Progenitor cell of endocrine pancreas (in vitro differentiated cells): Measurements from ENCODE around the gene GLO1. TPM values are rescaled to one million over a fixed set of nuclear protein-coding genes. Genes with fewer than 3 reads are reported as not detected.
A peak's percentile ranks its signal among the peaks of the same experiment; 100 is the strongest.

Source experiments
- DNase-seq: peaks from one replicate; pipeline ENCODE4 v3.0.0; 2021; ENCODE audit warnings: low spot score; ENCODE audit not compliant: unreplicated experiment
- H3K27ac Mint-ChIP-seq: 2 replicates; pipeline ENCODE4 v1.8.0; 2021; ENCODE audit warnings: mild to moderate bottlenecking, moderate library complexity, mixed read lengths
- H3K27me3 Mint-ChIP-seq: 2 replicates; pipeline ENCODE4 v1.8.0; 2021; ENCODE audit warnings: mixed read lengths
- H3K36me3 Mint-ChIP-seq: 2 replicates; pipeline ENCODE4 v1.8.0; 2022; ENCODE audit warnings: mixed read lengths; ENCODE audit not compliant: insufficient read depth
- H3K4me1 Mint-ChIP-seq: 2 replicates; pipeline ENCODE4 v1.8.0; 2021; ENCODE audit warnings: low read depth, mixed read lengths
- H3K4me3 Mint-ChIP-seq: 2 replicates; pipeline ENCODE4 v1.8.0; 2021; ENCODE audit warnings: low read depth, mild to moderate bottlenecking, moderate library complexity, mixed read lengths
- H3K9me3 Mint-ChIP-seq: 2 replicates; pipeline ENCODE4 v1.8.0; 2021; ENCODE audit warnings: low read depth, mixed read lengths
- CTCF ChIP-seq: fragments of 200-600 bp; sonication (generic); IDR thresholded peaks from one replicate; pipeline ENCODE4 v1.5.0; 2021; ENCODE audit warnings: antibody characterized with exemption, mild to moderate bottlenecking; ENCODE audit not compliant: unreplicated experiment
- total RNA-seq: library from RNA; stranded (reverse); gene quantifications from 2 replicates; pipeline ENCODE4 v1.2.1, GENCODE V29; 2021

The GLO1 gene
- total RNA-seq, 1 donor from 2014 or later = 97.9 TPM

DNA sequence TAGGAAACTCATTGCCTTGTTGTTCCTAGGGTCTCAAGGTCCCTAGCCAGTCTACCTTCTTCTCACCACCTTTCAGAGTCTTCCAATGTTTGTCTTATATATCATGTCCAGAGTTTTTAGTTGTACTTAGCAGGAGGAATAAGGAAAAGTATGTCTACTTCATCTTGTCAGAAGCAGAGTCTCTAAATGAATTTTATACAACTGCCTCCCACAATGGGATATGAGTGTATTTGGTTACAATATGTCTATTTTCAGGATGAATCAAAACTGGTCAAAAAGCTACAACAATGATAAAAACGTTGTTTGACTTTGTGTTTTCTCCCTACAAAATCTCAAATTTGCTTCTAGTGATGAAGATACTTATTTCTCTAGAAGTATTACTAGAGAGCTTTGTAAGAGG, 7.0 kb downstream of the GLO1 start:
- Mint-ChIP-seq H3K36me3 (peaks cover 30% of the 10 kb centered on the region), H3K4me3 (no peak overlapping the region), H3K27me3 (no peaks in the 10 kb centered on the region), H3K9me3 (peaks cover 14% of the 10 kb centered on the region), H3K27ac (no peak overlapping the region), H3K4me1 (no peaks in the 10 kb centered on the region)
- DNase-seq = no peak
- no peak for TF ChIP-seq CTCF

DNA sequence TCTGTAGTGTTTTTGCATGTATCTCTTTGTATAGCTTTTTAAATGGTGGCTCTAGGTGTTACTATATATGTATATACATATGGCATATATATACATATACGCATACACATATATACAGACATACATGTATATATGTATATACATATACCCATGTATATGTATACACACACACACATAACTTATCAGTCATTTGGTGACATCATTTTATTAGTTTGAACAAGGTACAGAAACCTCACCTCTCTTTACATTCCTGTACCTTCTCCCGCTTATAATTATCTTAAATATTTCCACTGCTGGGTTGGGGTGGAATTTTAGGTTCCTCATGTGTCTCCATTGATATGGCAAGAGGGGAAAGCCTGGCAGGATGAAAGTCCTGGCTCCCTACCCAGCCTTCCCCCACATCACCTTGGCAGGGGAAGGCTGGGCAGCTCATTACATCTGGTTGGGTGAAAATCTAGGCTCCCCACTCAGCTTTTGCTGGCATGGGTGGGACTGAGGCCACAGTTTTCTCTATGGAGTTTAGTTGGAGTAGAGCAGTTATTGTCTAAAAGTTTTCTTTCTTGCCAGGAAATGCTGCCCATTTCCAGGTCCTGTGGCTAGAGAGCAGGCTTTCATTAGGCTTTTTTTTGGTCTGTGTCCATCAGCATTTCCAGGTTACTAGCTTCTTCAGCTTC, 7.6 kb downstream of the GLO1 start:
- peaks cover 26% of the 10 kb centered on the region for H3K36me3 Mint-ChIP-seq
- DNase-seq = no peak
- no peaks in the 10 kb centered on the region for H3K4me1 Mint-ChIP-seq
- no peak overlapping the region for H3K27ac Mint-ChIP-seq
- TF ChIP-seq CTCF = no peak
- peaks cover 13% of the 10 kb centered on the region for H3K9me3 Mint-ChIP-seq
- H3K27me3 Mint-ChIP-seq = no peaks in the 10 kb centered on the region
- no peak overlapping the region for H3K4me3 Mint-ChIP-seq

GRCh38 chr6:38688579-38689087, 14.3 kb downstream of the GLO1 start:
- H3K27ac Mint-ChIP-seq = peak overlapping the region; percentile 4
- peaks cover 9% of the 10 kb centered on the region for H3K36me3 Mint-ChIP-seq
- H3K9me3 Mint-ChIP-seq = no peaks in the 10 kb centered on the region
- H3K4me1 Mint-ChIP-seq = peaks cover 7% of the 10 kb centered on the region
- H3K4me3 Mint-ChIP-seq = no peak overlapping the region
- no peak for DNase-seq
- H3K27me3 Mint-ChIP-seq = no peaks in the 10 kb centered on the region
- TF ChIP-seq CTCF = no peak

DNA sequence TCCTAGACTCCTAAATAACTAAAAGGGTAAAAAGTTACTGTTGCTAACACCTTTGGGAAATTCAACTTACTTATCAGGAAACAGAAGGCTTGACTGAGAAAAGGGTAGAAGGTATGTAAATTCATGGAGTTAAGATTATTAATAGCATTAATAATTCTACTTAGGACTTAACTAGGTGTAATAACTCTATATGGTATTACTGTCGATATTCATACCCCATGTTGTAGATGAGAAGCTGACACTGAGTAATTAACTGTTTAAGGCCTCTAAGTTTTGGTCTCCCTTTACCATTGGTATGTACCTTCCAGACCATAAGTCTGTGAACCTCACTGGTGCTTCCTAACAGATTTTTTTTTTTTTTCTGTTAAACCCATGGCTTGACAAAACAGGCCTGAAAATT, 15.4 kb downstream of the GLO1 start:
- DNase-seq = no peak
- Mint-ChIP-seq H3K27me3 (no peaks in the 10 kb centered on the region), H3K9me3 (no peaks in the 10 kb centered on the region), H3K4me1 (peaks cover 7% of the 10 kb centered on the region), H3K27ac (no peak overlapping the region), H3K36me3 (peaks cover 11% of the 10 kb centered on the region), H3K4me3 (no peak overlapping the region)
- TF ChIP-seq CTCF = no peak

DNA sequence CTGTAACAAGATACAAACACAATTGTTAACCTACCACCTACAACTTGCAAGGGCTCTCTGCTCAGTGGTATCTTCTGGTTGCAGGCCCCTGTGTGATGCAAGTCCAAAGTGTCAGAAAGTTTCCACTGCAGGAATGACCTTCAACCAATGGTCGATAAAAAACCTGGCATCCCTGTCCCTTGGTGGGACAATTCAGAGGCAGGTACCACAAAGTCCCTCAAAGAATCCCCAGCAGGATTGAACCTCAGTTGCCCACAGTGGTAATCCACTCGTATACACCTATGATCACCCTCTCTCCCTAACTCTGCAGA, 15.9 kb downstream of the GLO1 start:
- no peak for TF ChIP-seq CTCF
- H3K27ac Mint-ChIP-seq = no peak overlapping the region
- H3K27me3 Mint-ChIP-seq = no peaks in the 10 kb centered on the region
- peaks cover 7% of the 10 kb centered on the region for H3K4me1 Mint-ChIP-seq
- no peak overlapping the region for H3K4me3 Mint-ChIP-seq
- peaks cover 11% of the 10 kb centered on the region for H3K36me3 Mint-ChIP-seq
- no peak for DNase-seq
- H3K9me3 Mint-ChIP-seq = no peaks in the 10 kb centered on the region
